Esophagus squamous epithelium (tissue), 5 donors: ENCODE measurements around the gene TRIM71. TPM values are rescaled to one million over a fixed set of nuclear protein-coding genes. Genes with fewer than 3 reads are reported as not detected.
A peak's percentile ranks its signal among the peaks of the same experiment; 100 is the strongest.

Source experiments
- DNase-seq: peaks from one replicate; lab custom pipeline; 2025; lab: John Stamatoyannopoulos, UW
- H3K27ac ChIP-seq, 4 donors: fragments of 200-600 bp; sonication (generic); one replicate each; pipeline ENCODE4 v1.5.1; 2016 to 2019; ENCODE audit warnings: mild to moderate bottlenecking in 1 of 4
- H3K27me3 ChIP-seq, 4 donors: fragments of 200-600 bp; sonication (generic); 1 replicate in 3 of 4; 2 replicates in 1 of 4; pipeline versions ENCODE4 v1.5.1 to v1.6.0; 2017 to 2021; ENCODE audit warnings: antibody characterized with exemption in 1 of 4
- H3K36me3 ChIP-seq, 3 donors: fragments of 200-600 bp; sonication (generic); one replicate each; pipeline ENCODE4 v1.5.1; 2016 to 2019
- H3K4me1 ChIP-seq, 3 donors: fragments of 200-600 bp; sonication (generic); one replicate each; pipeline ENCODE4 v1.5.1; 2017 to 2019
- H3K4me3 ChIP-seq, 4 donors: fragments of 200-600 bp; sonication (generic); 1 replicate in 3 of 4; 2 replicates in 1 of 4; pipeline ENCODE4 v1.5.1; 2016 to 2019; ENCODE audit warnings: mild to moderate bottlenecking in 2 of 4, moderate library complexity in 1 of 4
- H3K9me3 ChIP-seq, 3 donors: fragments of 200-600 bp; sonication (generic); one replicate each; pipeline ENCODE4 v1.5.1; 2016 to 2019
- CTCF ChIP-seq, 6 experiments: fragments of 450-650 bp in 4 of 6; fragments of 200-600 bp in 2 of 6; sonication (generic) in 2 of 6; IDR thresholded peaks; one replicate each; pipeline ENCODE4 v1.5.1; 2016 to 2019; ENCODE audit warnings: antibody characterized with exemption in 6 of 6, mild to moderate bottlenecking in 4 of 6, moderate library complexity in 4 of 6
- POLR2A ChIP-seq, 4 donors: fragments of 450-650 bp; IDR thresholded peaks; one replicate each; pipeline ENCODE4 v1.6.1; 2017; ENCODE audit warnings: antibody characterized with exemption in 4 of 4, mild to moderate bottlenecking in 4 of 4, moderate library complexity in 3 of 4
- WGBS, 2 donors: methylation state at CpG; one replicate each; pipeline ENCODE4 v1.1.5; 2018; 5-methylcytosine and 5-hydroxymethylcytosine counted together
- intact Hi-C: fragments of 100-400 bp; cut with DNase I; formaldehyde crosslinking; loops from one replicate; pipeline ENCODE4 v1.15.0; 2022
- total RNA-seq, 4 donors: library from RNA; depleted of rRNA; stranded (reverse); fragments of >200 nt; gene quantifications; one replicate each; pipeline ENCODE4 v1.1.0, GENCODE V29; 2016
- donor health status: DM: yes; HTN: yes; CAD: no.

TRIM71 gene
- total RNA-seq, 4 donors from 2014 or later: not detected

- TF ChIP-seq POLR2A (IDR thresholded peaks at IDR 0.05) (no peak), CTCF (IDR thresholded peaks at IDR 0.05) (no peak)
- H3K36me3 ChIP-seq: no peaks in the 10 kb centered on the region
These were observed 86.2 kb downstream of the TRIM71 start for GRCh38 chr3:32903953-32904352.

GRCh38 chr3:32909999-32910398 is 92.2 kb downstream of the TRIM71 start:
- Histone ChIP-seq H3K4me1 (peaks cover 0 to 16% (median 5%) of the 10 kb centered on the region in 3 donors), H3K9me3 (no peaks in the 10 kb centered on the region), H3K27me3 (no peaks in the 10 kb centered on the region), H3K36me3 (no peaks in the 10 kb centered on the region), H3K27ac (no peak overlapping the region), H3K4me3 (no peak overlapping the region)
- no peak for DNase-seq
- TF ChIP-seq POLR2A (IDR thresholded peaks at IDR 0.05) (no peak), CTCF (IDR thresholded peaks at IDR 0.05) (no peak)
- intact Hi-C loops: no loop called here
- WGBS, 2 donors: 73 to 96% methylated on average over 3 of the region's 3 CpGs

More at GRCh38 chr3:32903953-32904352, 86.2 kb downstream of the TRIM71 start:
- intact Hi-C loops: no loop called here
- 93 to 94% methylated on average over 9 to 10 of the region's 10 CpGs for WGBS, 2 donors
- Histone ChIP-seq H3K9me3 (no peaks in the 10 kb centered on the region), H3K27ac (no peak overlapping the region), H3K27me3 (peaks cover 0 to 9% (median 0%) of the 10 kb centered on the region in 4 donors), H3K4me1 (peaks cover 0 to 5% (median 0%) of the 10 kb centered on the region in 3 donors), H3K4me3 (no peak overlapping the region)
- no peak for DNase-seq

- TF ChIP-seq POLR2A (IDR thresholded peaks at IDR 0.05): no peak
- Histone ChIP-seq H3K4me1 (peaks cover 0 to 16% (median 5%) of the 10 kb centered on the region in 3 donors), H3K4me3 (no peak overlapping the region), H3K27me3 (no peaks in the 10 kb centered on the region), H3K9me3 (no peaks in the 10 kb centered on the region), H3K27ac (no peak overlapping the region), H3K36me3 (no peaks in the 10 kb centered on the region)
- intact Hi-C loops: no loop called here
- DNase-seq: no peak
- 83 to 84% methylated on average over 2 of the region's 2 CpGs for WGBS, 2 donors
These were observed 93.2 kb downstream of the TRIM71 start for GRCh38 chr3:32910954-32911353.

- Histone ChIP-seq H3K27ac (no peak overlapping the region), H3K9me3 (peaks cover 0 to 4% (median 0%) of the 10 kb centered on the region in 3 donors), H3K36me3 (no peaks in the 10 kb centered on the region), H3K27me3 (no peaks in the 10 kb centered on the region), H3K4me3 (no peak overlapping the region), H3K4me1 (peaks cover 0 to 16% (median 5%) of the 10 kb centered on the region in 3 donors)
- intact Hi-C loops: no loop called here
- no peak for DNase-seq
- WGBS, 2 donors: 40 to 83% methylated on average over 1 of the region's 1 CpG
- TF ChIP-seq CTCF (IDR thresholded peaks at IDR 0.05) (no peak), POLR2A (IDR thresholded peaks at IDR 0.05) (no peak)
These were observed 94.2 kb downstream of the TRIM71 start for GRCh38 chr3:32912046-32912445.

- no peaks in the 10 kb centered on the region for H3K36me3 ChIP-seq
- no peak for DNase-seq
- H3K4me3 ChIP-seq: no peak overlapping the region
- no peak for TF ChIP-seq CTCF (IDR thresholded peaks at IDR 0.05)
- TF ChIP-seq POLR2A (IDR thresholded peaks at IDR 0.05): no peak
- WGBS, 2 donors: 18 to 25% methylated on average over 7 of the region's 7 CpGs
- H3K27me3 ChIP-seq: no peaks in the 10 kb centered on the region
- H3K4me1 ChIP-seq: peaks cover 0 to 16% (median 5%) of the 10 kb centered on the region in 3 donors
- H3K9me3 ChIP-seq: peaks cover 0 to 9% (median 0%) of the 10 kb centered on the region in 3 donors
- intact Hi-C loops: no loop called here
- H3K27ac ChIP-seq: peak overlapping the region; percentile 21 to 72 (median 59)
These were observed 96.1 kb downstream of the TRIM71 start for GRCh38 chr3:32913790-32914446.
